ENCODE data around the gene LRRC45.

Gene LRRC45

DNA sequence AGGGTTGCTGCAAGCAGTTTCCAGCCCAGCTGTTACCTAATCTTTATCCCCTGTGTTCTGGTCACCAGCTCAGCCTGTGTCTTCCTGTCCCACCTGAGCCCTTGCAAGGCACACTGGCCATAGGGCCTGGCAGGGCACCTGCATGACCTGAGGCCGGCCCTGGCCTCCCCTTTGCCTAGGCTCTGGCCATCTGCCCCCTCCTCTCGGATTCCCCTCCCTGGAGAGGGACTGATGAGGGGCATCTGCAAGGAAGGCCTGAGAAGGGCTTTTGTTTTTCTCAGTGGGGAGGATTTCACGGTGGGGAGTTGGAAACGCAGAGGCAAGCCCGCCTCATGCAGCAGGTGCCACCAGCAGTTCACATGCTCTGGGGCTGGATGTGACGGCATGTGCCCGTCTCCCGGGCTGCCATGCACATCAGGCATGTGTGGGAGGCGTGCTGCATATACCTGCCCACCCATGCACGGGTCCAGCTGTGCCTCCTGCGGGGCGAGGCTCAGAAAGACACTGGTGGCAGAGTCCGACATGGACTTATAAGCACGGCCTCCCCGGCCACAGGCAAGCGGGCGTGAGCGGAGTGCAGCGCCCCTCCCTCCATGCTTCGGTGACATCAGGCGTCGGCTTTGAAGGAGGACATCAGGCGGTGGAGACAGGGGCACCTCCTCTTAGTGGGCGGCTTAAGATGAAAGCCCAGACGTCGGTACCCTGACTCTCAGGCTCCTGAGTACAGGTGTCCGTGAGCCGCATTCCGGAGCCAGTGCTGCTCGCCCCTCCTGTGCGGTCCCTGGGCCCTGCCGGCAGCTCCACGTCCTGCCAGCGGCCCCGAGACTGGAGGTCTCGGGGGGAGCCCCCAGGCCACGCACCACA, 29.1 kb upstream of the LRRC45 start:
- in situ Hi-C loops (cut with MboI; ENCODE audit: low sequenced_read_pairs) = no loop called here

DNA sequence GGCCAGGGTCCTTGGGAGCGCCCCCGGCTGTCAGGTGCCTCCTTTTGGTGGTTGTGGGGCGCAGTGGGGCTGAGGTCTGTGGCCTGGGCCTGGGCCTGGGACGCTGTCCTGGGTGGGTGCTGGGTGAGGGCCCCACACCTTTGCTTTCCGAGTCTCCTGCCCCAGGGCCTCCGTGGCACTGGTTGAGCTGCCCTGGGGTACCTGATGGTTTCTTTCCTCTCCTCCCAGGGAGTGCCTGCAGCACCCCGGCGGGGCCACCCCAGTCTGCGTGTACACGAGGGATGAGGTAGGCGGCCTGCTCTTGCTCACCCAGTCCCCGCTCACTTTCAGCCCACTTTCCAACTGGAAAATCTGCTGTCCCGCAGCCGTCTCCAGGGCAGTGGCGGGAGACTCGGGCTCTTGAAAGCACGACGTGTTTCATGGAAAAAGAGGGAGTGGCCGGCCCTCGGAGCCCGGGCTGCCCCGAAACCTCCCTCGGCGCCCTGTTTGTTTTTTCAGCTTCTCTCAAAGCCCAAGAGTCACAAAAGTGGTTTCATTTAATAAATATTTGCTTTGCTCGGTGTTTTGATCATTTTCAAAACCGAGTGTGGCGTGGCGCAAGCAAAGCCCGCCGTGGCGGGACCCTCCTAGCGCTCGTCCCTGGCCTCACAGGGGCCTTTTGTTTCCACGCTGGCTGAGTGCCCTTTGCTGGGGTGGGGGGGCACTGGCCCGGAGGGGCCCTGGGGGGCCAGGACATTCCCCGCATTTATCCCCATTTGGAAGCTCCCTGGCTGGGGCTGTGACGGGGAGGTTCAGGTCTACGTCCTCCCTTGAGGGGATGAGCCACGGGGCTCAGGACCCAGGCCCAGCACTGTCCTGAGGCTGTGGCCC, 28.3 kb upstream of the LRRC45 start:
- in situ Hi-C loops (cut with MboI; ENCODE audit: low sequenced_read_pairs) = no loop called here

DNA sequence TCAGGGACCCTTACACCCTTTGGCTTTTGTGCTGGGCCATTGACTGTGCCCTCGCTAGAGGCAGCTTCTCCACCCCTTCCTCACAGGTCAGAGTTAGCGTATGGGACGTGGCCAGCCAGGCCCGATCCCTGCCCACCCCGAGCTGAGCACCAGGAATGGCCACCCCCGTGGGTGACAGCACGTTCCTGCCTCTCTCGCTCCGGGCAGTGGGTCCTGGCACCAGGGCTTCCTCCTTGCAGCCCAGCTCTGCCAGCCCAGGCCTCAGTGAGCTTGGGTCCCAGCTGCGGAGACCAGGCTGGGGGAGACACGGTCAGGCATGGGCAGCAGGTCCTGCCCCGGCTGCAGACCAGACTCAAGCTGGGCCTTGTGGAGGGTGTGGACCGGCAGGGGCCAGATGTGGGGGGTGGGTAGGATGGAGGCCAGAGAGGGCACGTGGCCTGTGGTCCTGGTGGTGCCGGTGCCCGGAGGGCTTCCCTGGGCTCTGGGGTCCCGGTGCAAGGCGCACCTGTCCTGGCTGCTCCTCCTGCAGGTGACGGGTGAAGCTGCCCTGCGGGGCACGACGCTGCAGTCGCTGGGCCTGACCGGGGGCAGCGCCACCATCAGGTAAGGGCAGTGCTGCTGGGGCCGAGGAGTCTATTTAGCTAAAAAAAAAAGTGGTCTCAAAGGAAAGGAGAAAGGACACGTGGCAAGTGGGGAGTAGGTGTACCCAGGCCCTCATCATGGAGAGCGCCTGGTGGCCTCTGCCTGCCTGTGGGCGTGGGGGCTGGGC, 27.5 kb upstream of the LRRC45 start:
- in situ Hi-C loops (cut with MboI; ENCODE audit: low sequenced_read_pairs) = no loop called here

DNA sequence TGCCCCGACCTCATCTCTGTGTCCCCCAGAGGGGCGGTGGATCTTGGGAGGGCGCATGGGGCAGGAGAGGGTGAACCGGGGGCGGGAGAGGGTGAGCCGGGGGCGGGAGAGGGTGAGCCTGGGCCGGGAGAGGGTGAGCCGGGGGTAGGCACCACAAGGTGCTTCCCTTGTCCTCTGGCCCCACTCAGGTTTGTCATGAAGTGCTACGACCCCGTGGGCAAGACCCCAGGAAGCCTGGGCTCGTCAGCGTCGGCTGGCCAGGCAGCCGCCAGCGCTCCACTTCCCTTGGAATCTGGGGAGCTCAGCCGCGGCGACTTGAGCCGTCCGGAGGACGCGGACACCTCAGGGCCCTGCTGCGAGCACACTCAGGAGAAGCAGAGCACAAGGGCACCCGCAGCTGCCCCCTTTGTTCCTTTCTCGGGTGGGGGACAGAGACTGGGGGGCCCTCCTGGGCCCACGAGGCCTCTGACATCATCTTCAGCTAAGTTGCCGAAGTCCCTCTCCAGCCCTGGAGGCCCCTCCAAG, 26.8 kb upstream of the LRRC45 start:
- in situ Hi-C loops (cut with MboI; ENCODE audit: low sequenced_read_pairs) = no loop called here

DNA sequence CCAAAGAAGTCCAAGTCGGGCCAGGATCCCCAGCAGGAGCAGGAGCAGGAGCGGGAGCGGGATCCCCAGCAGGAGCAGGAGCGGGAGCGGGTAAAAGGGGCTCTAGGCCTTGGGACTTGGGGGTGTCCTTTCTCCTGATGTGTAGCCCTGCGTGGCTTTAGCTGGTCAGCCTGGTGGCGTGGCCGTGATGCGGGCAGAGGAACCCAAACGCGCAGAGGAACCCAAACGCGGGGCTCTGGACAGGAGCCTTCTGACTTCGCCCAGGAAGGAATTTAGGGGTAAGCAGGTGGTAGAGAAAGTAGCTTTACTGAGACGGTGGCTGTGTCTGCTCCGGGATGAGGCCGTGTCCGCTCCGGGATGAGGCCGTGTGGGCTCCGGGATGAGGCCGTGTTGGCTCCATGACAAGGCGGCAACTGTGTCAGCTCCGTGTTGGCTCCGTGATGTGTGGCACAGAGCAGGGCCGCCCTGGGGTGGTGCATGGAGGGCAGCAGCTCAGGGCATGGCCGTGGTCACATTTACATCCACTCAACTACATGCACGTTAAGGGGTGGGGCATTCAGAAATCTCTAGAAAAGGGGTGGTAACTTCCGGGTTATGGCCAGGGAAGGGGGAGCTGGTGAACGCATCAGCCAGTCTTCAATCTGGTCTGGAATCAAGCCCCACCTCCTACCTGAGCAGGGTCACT, 26.2 kb upstream of the LRRC45 start:
- in situ Hi-C loops (cut with MboI; ENCODE audit: low sequenced_read_pairs) = no loop called here

DNA sequence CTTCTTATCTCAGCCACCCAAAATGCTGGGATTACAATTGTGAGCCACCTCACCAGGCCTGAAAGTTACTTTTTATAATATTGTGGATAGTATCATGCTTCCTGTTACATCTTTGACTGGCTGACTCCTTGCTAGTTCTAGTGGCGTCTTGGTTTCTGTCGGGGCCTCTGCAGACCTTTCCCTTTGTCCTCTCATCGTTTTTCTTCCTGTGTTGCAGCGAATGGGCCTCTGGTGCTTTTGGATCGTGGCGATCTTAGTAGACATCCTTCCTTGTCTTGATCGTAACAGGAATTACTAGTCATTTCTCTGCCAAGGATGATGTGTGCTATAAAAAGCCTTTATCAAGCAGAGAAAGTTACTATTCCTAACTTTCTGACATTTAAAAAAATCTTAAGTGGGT, 24.9 kb upstream of the LRRC45 start:
- in situ Hi-C loops (cut with MboI; ENCODE audit: low sequenced_read_pairs) = no loop called here

DNA sequence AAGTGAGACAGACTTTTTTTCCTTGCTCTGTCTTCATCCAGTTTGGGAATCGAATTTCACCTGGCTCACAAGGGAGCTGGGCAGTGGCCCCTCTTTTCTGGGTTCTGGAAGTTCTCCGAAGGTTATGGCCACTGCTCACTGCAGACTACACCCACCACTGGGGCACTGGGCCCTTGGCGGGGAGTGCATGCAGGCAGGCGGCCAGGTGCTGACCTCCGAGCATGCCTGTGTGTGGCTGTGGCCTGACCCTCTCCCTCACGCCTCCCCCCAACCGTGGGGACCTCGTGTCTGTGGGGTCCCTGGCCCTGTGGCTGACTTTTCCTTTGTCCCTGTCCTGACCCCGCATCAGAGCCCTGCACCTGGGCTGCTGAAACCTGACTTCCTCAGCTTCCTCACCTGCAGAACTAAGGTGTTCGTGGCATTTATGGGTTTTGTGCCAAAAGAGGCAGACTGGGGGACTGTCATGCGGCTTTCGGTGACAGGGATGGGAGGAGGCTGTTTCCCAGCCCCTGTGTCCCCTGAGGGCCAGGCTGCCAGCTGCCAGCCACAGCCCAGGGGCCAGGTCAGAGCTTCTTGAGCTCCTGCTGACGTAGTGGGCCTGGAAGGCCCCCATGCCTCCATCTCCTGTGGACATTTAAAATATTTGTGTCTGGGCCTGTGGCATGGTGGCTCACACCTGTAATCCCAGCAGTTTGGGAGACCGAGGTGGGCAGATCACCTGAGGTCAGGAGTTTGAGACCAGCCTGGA, 24.2 kb upstream of the LRRC45 start:
- in situ Hi-C loops (cut with MboI; ENCODE audit: low sequenced_read_pairs) = no loop called here

DNA sequence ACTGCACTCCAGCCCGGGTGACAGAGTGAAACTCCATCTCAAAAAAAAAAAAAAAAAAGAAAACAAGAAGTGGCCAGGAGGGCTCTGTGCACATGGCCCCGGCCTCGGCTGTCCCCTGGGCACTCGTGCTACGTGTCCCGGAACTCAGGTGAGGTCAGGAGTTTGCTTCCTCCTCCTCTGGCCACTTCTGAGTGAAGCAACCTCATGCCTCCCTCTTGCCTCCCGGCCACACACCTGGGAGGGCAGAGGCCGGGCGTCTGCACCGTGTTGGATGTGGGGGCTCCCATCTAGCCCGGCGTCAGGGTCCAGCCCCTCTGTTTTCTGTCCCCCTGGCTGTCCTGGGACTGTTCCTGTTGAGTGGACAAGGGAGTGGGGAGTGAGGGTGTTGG, 23.5 kb upstream of the LRRC45 start:
- in situ Hi-C loops (cut with MboI; ENCODE audit: low sequenced_read_pairs) = no loop called here

DNA sequence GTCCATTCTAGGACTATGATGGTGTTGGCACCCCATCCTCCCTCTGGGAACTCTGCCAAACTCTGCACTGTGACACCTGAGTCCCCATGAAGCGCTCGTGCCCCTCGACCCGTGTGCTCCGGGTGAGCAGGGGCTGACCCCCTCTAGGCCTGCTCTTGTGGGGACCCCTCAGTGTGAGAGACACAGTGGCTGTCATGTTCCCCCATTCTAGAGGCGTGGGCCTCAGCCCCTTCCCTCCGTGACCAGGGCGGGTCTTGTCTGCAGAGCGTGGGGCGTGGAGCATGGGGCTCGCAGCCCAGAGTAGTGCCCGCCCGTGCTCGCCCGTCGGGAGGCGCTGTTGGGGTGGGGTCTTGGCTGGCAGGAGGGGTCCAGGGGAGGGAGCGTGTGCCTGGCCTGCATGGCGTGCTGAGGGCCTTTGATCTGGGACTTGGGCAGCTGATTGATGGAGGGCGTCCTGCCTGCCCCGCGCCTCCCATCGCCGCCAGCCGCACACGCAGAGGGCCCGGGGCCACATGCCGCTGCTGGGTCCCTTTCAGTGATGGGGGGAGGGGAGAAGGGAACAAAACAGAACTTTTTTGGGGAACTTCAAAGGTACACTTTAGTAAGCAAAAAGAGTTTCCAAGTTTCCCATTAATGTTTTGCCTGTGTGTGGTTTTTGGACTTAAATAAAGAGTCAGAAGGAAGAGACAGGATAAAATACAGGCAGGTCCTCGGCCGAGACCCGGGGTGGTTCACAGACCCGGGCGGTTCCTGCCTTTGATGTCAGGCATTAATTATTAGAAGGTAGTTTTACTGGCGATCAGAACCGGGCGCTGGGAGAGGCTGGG, 22.9 kb upstream of the LRRC45 start:
- in situ Hi-C loops (cut with MboI; ENCODE audit: low sequenced_read_pairs) = no loop called here

DNA sequence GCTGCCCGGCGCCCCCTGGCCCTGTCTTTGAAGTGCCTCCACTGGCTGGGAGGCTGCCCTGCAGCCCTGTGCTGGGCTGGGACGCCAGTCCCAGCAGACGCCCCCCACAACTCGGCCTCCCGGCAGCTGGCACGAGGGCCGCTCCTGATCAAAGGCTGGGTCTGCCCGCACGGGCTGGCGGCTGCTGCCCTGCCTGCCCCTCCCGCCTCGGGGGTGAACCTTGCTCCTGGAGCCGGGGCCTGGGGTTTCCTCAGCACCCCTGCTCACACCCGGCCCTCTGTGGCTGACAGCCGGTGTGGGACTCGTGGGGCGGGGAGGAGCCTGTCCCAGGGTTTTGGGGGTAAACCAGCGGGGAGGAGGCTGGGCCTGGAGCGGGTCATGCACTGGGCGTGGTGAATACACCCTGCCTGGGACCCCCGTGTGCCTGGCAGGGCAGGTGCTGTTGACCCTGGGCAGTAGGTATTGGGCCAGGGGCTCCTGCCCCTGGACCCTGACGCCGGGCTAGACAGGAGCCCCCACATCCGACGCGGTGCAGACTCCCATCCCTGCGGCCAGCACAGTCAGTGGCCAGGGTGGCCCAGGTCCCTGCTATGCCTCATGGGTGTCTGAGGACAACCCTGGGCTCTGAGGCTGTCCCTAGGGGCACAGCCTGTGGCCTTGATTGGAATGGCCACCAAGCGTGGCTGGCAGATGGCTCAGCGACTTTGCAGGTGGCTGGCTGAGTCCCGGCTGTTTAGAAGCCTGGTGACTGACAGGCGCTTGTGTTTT, 22.1 kb upstream of the LRRC45 start:
- in situ Hi-C loops (cut with MboI; ENCODE audit: low sequenced_read_pairs) = no loop called here

DNA sequence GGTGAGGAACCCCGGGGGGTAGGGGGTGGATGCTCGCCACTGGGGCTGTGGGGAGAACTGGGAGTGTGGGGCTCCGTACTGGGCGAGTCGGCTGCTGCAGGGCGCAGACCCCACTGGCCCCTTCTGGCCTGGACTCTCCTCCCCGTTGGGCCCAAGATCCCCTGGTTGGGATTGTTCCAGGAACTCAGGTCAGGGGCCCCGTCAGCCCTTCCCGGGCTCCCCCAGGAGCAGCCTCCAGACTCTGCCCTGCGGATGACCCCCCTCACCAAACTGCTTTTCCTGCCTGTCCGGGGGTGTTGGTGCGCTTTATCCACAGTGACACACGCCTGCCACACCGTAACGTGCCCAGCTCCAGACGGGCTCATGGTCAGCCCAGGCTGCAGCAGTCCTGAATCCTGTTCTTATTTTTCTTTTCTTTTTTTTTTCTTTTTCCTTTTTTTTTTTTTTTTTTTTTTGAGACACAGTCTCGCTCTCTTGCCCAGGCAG, 21.5 kb upstream of the LRRC45 start:
- in situ Hi-C loops (cut with MboI; ENCODE audit: low sequenced_read_pairs) = no loop called here

DNA sequence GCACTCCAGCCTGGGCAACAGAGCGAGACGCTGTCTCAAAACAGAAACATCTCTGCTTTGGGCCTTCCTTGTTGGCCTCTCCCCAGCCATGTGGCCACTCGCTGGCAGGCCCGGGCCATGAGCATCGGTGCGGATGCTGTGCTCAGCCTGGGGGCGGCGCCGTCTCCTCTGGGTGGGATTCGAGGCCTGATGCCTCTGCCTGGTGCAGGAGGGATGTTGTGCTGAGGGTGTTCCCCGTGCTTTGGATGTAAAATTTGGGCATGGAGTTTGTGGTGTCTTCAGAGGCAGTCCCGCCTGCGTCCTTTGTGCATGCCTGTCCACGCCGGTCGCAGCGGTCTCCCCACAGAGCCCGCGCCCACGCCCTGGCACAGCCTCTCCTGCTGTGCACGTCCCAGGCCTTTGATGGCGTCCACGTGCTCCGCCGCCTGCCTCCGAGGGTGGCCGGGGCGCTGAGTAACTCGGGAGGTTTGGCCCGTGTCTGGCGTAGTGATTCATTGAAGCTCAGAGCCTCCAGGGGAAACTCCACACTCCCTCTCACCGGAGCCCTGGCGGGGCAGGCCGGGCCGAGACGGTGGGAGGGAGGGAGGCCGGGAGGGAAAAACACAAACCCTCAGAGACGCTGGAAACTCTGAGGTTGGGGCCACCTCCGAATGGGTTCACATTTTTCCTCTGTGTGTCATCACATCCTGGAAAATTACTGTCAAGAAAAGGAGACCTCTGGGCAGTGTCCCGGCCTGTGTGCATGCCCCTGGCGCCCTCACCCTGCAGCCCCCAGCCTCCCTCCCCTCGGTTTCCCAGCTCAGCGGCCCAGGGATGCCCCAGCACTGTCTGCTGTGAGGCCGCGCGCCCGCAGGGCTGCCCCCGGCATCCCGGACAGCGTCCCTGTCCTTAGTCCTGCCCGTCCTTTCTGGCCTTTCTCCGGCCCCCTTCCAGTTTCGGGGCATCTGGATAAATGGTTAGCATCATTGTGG, 19.4 kb upstream of the LRRC45 start:
- in situ Hi-C loops (cut with MboI; ENCODE audit: low sequenced_read_pairs) = no loop called here

DNA sequence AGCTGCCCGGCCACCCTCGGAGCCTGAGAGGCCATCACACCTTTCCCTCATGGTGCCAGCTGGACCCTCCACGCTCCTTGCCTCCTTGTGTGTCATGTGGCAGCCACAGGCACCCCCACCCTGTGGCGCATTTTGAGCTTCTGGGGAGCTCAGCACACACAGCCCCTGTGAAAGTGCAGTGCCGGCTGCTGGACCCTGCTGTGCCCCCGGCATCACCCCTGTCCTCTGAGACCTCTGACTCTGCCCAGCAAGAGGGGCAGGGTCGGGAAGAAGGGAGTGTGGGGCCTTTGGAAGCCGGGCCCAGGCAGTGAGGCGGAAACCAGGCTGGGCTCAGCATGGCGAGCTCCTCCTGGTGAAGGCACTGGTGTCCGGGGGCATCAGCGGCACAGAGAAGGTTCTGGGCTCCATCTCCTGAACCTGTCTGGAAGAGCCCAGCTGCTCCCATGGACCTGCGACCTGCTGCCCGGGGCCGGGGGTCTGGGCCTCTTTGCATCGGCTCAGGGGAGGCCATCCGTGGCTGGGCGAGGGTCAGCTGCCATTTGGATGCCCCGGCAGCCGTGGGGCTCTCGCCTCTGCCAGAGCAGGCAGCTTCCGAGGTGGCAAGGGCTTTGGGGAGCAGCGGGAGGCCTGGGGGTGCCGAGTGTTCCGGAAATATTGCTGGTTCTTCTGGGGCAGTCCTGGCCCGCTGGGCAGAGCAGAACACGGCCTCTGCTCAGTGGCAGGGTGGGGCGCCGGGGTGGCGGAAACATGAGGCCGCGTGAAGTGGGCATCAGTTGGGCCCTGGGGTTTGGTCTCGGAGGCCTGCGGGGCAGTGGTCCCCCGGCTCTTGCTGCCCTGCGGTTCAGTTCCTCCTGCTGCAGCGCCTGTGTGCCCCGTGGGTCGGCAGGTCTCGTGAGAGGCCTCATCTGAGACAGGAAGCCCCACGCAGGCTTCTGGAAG, 18.3 kb upstream of the LRRC45 start:
- in situ Hi-C loops (cut with MboI; ENCODE audit: low sequenced_read_pairs) = no loop called here

DNA sequence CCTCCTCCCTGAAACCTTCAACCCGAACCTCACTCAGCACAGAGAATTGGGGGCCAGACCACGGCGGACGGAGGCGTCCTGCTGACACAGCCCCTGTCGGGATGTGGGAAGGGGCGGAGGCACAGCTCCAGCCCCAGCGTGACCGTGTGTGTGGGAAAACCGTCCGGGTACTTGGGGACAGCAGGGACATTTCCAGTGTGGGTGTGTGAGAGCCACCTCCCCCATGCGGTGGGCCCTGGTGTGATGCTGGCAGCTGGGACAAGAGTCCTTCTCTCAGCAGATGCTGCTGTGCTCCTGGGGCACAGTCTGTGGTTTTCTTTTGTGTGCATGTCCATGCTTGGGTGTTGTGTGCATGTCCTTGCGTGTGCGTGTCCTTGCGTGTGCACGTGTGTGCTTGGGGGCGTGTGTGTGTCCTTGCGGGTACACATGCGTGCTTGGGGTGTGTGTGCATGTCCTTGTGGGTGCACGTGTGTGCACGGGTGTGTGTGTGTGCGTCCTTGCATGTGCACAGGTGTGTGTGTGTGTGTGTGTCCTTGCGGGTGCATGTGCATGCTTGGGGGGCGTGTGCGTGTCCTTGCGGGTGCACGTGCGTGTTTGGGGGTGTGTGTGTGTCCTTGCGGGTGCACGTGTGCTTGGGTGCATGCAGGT, 17.3 kb upstream of the LRRC45 start:
- in situ Hi-C loops (cut with MboI; ENCODE audit: low sequenced_read_pairs) = no loop called here

DNA sequence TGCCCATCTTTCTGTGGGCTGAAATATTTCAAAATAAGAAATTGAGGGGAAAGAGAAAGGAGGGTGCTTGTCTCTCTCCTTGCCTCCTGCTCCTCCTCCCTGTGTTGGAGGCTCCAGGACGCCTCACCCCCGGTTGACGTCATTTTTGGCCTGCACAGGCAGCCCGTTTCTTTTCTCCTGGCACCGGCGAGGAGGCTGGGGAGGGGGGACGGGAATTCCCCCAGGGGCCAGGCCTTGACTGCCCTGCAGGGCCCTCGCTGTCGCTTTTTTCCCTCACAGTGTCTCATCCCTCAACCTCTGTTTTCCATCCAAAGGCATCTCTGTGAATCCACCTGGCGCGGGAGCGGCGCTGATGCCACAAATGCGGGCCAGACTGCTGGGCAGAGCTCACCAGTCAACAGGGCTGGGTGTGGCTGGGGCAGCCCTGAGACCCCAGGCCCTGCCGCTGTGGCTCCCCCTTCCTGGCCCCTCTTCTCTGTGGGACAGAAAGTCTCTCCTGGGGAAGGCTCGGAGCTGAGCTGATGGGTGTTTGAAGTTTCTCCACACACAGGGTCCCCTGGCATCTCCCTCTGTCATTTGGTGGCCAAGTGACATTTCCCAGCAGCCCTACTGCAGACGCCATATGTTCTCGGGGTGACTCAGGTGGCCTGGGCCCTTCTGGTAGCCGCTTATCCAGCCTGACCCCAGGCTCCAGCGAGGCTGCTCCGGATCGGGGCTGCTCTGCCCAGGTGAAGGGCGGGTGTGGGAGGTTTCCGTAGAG, 16.5 kb upstream of the LRRC45 start:
- in situ Hi-C loops (cut with MboI; ENCODE audit: low sequenced_read_pairs) = no loop called here
